GM18907 (cell line): ENCODE data around the gene NAA50.

ENCODE experiments used
- ATAC-seq: cut with Tn5 transposase; IDR thresholded peaks from one replicate; pipeline ENCODE4 v1.9.1; 2021; ENCODE audit warnings: mild to moderate bottlenecking, moderate library complexity; ENCODE audit not compliant: unreplicated experiment

The NAA50 gene

GRCh38 chr3:113695431-113695785 is 50.6 kb downstream of the NAA50 start:
- ATAC-seq, result no peak

DNA sequence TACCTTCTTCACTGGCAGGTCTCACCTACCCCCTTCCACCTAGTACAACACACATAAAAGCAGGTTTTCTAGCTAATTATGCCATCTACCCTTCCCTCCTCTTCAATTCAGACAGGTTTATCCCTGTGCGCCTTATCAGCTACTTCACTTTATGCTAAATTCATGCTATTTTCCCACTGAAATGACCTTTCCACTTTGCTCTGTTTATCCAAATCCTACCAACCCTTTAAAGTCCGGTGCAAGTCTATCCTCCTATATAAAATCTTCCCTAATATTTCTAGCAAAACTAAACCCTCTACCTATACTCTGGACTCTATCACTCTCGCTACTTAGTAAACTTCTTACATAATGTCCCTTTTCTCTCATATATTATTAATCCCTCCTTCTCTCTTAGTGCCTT is 55.6 kb downstream of the NAA50 start:
- ATAC-seq, result no peak

GRCh38 chr3:113685956-113686721 is 59.9 kb downstream of the NAA50 start:
- no peak for ATAC-seq

- no peak for ATAC-seq
Measured at GRCh38 chr3:113685124-113685523, 60.9 kb downstream of the NAA50 start.

DNA sequence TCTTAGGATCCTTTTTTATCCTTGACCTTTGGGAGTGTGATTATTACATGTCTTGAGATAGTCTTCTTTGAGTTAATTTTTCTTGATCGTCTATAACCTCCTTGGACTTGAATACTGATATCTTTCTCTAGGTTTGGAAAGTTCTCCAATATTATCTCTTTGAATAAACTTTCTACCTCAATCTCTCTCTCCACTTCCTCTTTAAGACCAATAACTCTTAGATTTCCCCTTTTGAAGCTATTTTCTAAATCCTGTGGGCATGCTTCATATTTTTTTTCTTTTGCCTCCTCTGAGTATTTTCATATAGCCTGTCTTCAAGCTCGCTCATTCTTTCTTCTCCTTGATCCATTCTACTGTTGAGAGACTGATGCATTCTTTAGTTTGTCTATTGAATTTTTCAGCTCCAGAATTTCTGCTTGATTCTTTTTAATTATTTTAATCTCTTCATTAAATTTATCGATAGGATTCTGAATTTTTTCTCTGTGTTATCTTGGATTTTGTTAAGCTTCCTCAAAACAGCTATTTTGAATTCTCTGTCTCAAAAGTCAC is 61.7 kb downstream of the NAA50 start:
- no peak for ATAC-seq

- ATAC-seq, result no peak
Measured at GRCh38 chr3:113678773-113679172, 67.3 kb downstream of the NAA50 start.

GRCh38 chr3:113677737-113678136 is 68.3 kb downstream of the NAA50 start:
- no peak for ATAC-seq

GRCh38 chr3:113676261-113676660 is 69.8 kb downstream of the NAA50 start:
- ATAC-seq, result no peak

DNA sequence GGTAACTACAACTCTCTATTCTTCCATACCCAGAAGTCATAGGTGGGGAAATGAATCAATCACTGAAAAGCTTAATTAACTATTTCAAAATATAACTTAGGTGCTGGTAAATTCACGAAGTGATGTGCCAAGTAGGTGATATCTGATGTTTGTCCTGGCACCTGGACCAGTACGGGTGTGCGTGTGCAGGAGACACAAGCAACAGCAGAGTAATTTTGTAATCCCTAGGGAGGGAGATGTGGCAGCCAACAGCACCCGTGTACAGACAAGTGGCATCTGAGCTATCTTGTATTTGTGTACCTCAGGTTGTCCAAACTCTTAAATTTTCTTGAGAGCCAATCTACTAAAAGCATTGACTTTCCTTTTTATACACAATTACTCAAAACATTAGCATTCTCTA is 72.5 kb downstream of the NAA50 start:
- no peak for ATAC-seq

GRCh38 chr3:113668015-113668414 is 78.0 kb downstream of the NAA50 start:
- no peak for ATAC-seq
